Astrocyte of the spinal cord (primary cell): ENCODE results near the gene CABCOCO1.

ENCODE experiments used
- DNase-seq: peaks from one replicate; pipeline ENCODE4 v3.0.0; 2011; ENCODE audit warnings: low read depth, low spot score
- H3K4me3 ChIP-seq: 2 replicates; pipeline ENCODE4 v1.5.1; 2011; ENCODE audit warnings: low read depth, mild to moderate bottlenecking, low read length, moderate library complexity
- in situ Hi-C: cut with HindIII; loops from 2 replicates; pipeline ENCODE4 v1.10.0; 2017; ENCODE audit warnings: low sequenced_read_pairs
- TF ChIP-seq, protein P1 (sequence below): IDR thresholded peaks from 2 replicates; pipeline ENCODE4 v1.5.1; 2012; ENCODE audit warnings: low read depth, mild to moderate bottlenecking, low read length, inconsistent platforms

Gene CABCOCO1

DNA sequence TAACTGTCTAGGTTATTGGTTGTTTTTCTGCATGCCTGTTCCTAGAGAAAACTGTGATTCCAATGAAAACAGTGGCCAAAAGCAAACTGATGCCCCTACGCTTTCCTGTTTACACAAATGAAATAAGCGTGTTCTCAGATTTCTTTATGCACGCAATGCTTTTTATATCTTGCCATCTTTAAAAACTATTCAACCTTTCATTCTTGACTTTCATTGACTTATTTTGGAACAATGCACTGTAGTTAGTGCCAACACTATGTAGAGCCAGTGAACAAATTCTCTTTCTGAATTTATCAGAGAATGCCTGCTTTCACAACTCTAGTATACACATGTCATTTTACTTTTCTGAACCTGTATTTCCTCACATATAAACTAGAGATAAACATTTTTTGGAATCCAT, 86.6 kb downstream of the CABCOCO1 start:
- DNase-seq: no peak
- in situ Hi-C loops: no loop called here
- H3K4me3 ChIP-seq: no peak overlapping the region
- TF ChIP-seq, protein P1, sequence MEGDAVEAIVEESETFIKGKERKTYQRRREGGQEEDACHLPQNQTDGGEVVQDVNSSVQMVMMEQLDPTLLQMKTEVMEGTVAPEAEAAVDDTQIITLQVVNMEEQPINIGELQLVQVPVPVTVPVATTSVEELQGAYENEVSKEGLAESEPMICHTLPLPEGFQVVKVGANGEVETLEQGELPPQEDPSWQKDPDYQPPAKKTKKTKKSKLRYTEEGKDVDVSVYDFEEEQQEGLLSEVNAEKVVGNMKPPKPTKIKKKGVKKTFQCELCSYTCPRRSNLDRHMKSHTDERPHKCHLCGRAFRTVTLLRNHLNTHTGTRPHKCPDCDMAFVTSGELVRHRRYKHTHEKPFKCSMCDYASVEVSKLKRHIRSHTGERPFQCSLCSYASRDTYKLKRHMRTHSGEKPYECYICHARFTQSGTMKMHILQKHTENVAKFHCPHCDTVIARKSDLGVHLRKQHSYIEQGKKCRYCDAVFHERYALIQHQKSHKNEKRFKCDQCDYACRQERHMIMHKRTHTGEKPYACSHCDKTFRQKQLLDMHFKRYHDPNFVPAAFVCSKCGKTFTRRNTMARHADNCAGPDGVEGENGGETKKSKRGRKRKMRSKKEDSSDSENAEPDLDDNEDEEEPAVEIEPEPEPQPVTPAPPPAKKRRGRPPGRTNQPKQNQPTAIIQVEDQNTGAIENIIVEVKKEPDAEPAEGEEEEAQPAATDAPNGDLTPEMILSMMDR: no peak

- TF ChIP-seq, protein P1: peak; percentile 82
- H3K4me3 ChIP-seq: no peak overlapping the region
- in situ Hi-C loops: no loop called here
- peak; percentile 56 for DNase-seq
Measured at GRCh38 chr10:61750943-61751471, 88.3 kb downstream of the CABCOCO1 start.

DNA sequence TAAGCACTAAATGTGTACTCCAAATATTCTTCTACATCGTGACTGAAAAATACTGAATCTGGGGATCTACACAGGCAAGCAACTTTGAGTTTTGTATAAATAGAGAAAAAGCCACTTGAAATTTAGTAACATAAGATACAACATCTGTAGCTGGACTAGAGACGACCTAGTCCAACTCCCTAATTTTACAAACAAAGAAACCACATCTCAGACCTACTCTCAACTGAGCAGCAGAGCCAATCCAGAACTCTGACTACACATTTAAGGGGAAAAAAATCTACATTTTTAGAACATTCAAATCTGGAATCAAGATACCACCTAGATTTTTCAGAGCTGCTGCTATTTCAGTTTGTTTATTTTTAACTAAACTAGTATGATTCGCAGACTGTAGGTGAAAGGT, 88.9 kb downstream of the CABCOCO1 start:
- in situ Hi-C loops: no loop called here
- no peak overlapping the region for H3K4me3 ChIP-seq
- DNase-seq: no peak
- TF ChIP-seq, protein P1: no peak

DNA sequence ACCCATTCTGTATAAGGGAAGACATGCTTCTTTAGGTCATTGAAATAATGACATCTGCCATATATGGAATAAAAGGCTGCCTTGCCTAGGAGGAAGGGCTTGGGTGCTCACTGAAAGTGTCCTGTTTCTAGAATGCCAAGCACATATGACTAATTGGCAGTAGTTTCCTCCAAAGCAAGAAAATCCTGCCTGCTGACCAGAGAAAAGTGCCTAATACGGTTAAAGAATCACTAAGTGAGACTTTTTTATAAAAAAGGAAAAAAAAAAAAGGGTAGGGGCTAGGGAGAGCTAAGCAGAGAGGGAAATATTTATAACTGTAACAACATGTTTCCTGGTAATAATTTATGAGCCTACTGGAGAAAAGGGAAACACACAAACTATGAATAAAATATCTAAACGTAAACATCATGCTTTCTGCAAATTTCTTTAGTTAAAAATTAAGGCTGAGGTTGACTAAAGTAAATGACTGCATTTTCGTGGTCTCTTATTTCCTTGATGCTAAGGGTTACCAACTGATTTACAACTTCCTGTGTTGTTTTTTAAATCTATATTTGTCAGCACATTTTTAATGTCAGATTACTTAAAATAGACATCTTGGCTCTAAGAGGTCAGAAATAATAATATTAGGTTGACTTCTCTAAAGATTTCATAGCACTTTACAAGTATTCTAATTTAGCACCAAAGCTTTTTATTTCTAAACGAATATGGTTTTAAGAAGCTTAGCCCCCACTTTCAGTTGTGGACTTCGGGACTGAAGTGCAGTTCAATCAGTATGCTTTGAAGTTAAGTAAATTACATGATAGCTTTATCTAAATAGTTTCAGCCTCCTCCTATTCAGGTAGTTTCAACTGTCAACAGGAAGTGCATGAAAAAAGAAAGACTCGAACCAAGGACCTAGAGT, 89.6 kb downstream of the CABCOCO1 start:
- DNase-seq: peak; percentile 70
- in situ Hi-C loops: no loop called here
- no peak overlapping the region for H3K4me3 ChIP-seq
- TF ChIP-seq, protein P1: no peak

GRCh38 chr10:61753453-61753852, 90.7 kb downstream of the CABCOCO1 start:
- no peak for DNase-seq
- TF ChIP-seq, protein P1: no peak
- in situ Hi-C loops: no loop called here
- no peak overlapping the region for H3K4me3 ChIP-seq

DNA sequence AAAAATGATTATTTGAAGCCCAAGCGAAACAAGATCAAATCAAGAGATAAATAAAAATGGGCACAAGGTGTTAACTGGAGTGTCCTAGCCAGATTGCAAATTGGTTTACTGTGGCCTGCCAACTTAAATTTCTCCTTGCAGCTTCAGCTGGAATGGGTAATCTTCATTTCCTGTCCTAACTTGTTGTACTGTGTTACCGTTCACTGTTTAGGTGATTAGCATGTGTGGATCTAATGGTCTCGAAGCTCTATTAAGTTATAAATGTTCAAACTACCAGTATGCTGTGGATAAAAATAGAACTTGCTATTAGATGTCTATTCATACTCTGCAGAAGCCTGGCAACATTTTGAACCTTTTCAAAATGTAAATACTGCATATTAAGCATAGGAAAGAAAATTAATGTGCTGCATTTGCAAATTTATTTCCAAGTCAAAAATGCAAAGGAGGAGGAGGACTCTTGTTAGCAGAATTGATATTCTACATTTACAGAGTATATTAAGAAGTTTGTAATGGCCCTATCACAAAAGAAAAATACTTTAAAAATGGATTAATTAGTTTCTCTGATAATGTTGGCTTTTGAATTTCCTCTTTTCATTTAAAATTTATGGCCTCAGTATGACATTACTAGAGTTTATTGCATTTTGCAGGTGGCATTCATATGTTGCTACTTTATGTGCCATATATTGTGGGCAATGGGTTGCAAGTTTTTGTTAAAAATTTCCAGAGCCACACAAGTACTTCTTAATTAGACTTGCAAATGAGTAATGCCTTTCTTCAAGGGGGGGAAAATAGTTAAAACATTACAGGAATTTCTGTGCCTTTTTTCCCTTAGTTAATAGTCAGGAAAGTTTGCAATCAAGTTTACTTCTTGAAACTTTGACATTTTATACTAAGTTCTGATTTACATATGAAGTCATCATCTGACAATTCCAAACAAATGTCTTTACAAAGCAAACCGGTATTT, 92.1 kb downstream of the CABCOCO1 start:
- in situ Hi-C loops: no loop called here
- no peak overlapping the region for H3K4me3 ChIP-seq
- DNase-seq: no peak
- TF ChIP-seq, protein P1: no peak
